Panc1 (cell line): ENCODE data around the gene RMND5A.

Experiments
- TF ChIP-seq, protein P1 (sequence below), 2 experiments: IDR thresholded peaks; 2 replicates each; pipeline ENCODE4 v1.6.1; 2011 to 2012; ENCODE audit warnings: low read depth in 2 of 2, control low read depth in 1 of 2, low read length in 1 of 2, mild to moderate bottlenecking in 1 of 2, moderate library complexity in 1 of 2; ENCODE audit not compliant: insufficient read depth in 1 of 2
- TF ChIP-seq, protein P2 (sequence below): fragments of 450-650 bp; IDR thresholded peaks from 2 replicates; pipeline ENCODE4 v1.5.1; 2017; ENCODE audit warnings: mild to moderate bottlenecking

DNA sequence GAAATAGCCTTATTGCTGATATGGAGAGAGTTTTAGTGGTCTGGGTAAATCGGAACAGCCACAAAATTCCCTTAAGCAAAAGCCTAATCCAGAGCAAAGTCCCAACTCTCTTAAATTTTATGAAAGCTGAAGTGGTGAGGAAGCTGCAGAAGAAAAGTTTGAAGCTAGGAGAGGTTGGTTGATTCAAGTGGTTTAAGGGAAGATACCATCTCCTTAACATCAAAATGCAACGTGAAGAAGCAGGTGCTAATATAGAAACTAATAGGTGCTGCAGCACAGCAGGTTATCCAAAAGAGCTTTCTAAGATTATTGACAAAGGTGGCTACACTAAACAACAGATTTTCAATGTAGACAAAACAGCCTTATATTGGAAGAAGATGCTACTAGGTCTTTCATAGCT is 98.9 kb downstream of the RMND5A start:
- TF ChIP-seq, protein P1, sequence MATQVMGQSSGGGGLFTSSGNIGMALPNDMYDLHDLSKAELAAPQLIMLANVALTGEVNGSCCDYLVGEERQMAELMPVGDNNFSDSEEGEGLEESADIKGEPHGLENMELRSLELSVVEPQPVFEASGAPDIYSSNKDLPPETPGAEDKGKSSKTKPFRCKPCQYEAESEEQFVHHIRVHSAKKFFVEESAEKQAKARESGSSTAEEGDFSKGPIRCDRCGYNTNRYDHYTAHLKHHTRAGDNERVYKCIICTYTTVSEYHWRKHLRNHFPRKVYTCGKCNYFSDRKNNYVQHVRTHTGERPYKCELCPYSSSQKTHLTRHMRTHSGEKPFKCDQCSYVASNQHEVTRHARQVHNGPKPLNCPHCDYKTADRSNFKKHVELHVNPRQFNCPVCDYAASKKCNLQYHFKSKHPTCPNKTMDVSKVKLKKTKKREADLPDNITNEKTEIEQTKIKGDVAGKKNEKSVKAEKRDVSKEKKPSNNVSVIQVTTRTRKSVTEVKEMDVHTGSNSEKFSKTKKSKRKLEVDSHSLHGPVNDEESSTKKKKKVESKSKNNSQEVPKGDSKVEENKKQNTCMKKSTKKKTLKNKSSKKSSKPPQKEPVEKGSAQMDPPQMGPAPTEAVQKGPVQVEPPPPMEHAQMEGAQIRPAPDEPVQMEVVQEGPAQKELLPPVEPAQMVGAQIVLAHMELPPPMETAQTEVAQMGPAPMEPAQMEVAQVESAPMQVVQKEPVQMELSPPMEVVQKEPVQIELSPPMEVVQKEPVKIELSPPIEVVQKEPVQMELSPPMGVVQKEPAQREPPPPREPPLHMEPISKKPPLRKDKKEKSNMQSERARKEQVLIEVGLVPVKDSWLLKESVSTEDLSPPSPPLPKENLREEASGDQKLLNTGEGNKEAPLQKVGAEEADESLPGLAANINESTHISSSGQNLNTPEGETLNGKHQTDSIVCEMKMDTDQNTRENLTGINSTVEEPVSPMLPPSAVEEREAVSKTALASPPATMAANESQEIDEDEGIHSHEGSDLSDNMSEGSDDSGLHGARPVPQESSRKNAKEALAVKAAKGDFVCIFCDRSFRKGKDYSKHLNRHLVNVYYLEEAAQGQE (IDR thresholded peaks at IDR 0.05; ENCODE audit: insufficient read depth in 1 of 2, low read depth in 2 of 2, low read length in 1 of 2), result no peak
- TF ChIP-seq, protein P2, sequence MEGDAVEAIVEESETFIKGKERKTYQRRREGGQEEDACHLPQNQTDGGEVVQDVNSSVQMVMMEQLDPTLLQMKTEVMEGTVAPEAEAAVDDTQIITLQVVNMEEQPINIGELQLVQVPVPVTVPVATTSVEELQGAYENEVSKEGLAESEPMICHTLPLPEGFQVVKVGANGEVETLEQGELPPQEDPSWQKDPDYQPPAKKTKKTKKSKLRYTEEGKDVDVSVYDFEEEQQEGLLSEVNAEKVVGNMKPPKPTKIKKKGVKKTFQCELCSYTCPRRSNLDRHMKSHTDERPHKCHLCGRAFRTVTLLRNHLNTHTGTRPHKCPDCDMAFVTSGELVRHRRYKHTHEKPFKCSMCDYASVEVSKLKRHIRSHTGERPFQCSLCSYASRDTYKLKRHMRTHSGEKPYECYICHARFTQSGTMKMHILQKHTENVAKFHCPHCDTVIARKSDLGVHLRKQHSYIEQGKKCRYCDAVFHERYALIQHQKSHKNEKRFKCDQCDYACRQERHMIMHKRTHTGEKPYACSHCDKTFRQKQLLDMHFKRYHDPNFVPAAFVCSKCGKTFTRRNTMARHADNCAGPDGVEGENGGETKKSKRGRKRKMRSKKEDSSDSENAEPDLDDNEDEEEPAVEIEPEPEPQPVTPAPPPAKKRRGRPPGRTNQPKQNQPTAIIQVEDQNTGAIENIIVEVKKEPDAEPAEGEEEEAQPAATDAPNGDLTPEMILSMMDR, result no peak
